Frontal cortex (tissue), 4 donors: Measurements from ENCODE around the gene LRIG1. TPM values are rescaled to one million over a fixed set of nuclear protein-coding genes. Genes with fewer than 3 reads are reported as not detected.
A peak's percentile ranks its signal among the peaks of the same experiment; 100 is the strongest.

Source experiments
- DNase-seq, 2 donors: peaks; one replicate each; pipeline ENCODE4 v3.0.0; 2012; ENCODE audit warnings: low spot score in 2 of 2
- FAIRE-seq: peaks from 2 replicates; lab custom pipeline; 2012; peaks lifted over from hg19 to GRCh38; lab: Jason Lieb, UNC
- total RNA-seq: library from RNA; depleted of rRNA; stranded (reverse); fragments of >200 nt; gene quantifications from one replicate; pipeline ENCODE4 v1.2.3, GENCODE V29; 2014
- donor health status: control.
- donor health status: control.
- donor health status: control.

LRIG1 gene
- total RNA-seq, 1 donor from 2014 or later = 51.8 TPM

- DNase-seq (no peak), FAIRE-seq (no peak)
Observed at GRCh38 chr3:66395635-66396034, 105.2 kb downstream of the LRIG1 start.

- FAIRE-seq (no peak), DNase-seq (no peak)
Observed at GRCh38 chr3:66394753-66395249, 106.0 kb downstream of the LRIG1 start.

- DNase-seq (no peak), FAIRE-seq (no peak)
Observed at GRCh38 chr3:66394019-66394752, 106.6 kb downstream of the LRIG1 start.

DNA sequence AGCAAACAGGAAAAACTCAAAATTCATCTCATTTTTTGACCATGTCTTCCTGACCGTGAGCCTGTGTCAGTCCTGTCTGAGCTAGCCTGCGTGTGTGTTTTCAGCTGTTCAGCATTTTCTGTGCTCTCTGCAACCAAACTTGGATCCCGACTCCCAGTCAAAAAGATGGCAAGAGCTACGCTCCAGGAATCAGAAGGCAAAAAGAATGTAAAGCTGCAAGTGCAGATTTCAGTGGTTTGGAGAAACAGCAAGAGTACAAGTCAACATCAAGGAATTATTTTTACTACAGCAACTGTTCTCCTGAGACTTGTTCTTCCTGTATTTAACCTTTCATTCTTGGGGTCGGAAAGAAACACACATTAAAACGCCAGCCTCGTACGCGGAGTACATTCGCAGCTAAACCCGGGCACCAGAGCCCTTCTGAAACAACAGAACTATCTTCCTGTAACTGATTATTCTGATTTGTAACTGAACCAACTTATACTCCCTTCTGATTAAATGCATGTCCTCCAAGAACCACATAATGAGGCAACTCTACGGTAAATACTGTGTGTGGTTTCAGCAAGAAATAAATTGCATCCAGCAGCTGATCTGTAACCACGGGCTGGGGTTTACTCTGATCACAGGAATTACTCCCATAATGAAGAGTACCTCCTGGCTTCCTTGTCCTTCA is 107.4 kb downstream of the LRIG1 start:
- FAIRE-seq (no peak), DNase-seq (no peak)

GRCh38 chr3:66392966-66393332 is 107.9 kb downstream of the LRIG1 start:
- FAIRE-seq (no peak), DNase-seq (no peak)

- DNase-seq (no peak), FAIRE-seq (no peak)
Observed at GRCh38 chr3:66392512-66392911, 108.3 kb downstream of the LRIG1 start.

- DNase-seq (no peak), FAIRE-seq (peak; percentile 31)
Observed at GRCh38 chr3:66390013-66390412, 110.8 kb downstream of the LRIG1 start.

- DNase-seq = no peak
- FAIRE-seq = no peak
Observed at GRCh38 chr3:66386925-66387650, 113.7 kb downstream of the LRIG1 start.

- no peak for DNase-seq
- FAIRE-seq = no peak
Observed at GRCh38 chr3:66386011-66386924, 114.6 kb downstream of the LRIG1 start.

- DNase-seq (no peak), FAIRE-seq (no peak)
Observed at GRCh38 chr3:66385066-66385465, 115.8 kb downstream of the LRIG1 start.

DNA sequence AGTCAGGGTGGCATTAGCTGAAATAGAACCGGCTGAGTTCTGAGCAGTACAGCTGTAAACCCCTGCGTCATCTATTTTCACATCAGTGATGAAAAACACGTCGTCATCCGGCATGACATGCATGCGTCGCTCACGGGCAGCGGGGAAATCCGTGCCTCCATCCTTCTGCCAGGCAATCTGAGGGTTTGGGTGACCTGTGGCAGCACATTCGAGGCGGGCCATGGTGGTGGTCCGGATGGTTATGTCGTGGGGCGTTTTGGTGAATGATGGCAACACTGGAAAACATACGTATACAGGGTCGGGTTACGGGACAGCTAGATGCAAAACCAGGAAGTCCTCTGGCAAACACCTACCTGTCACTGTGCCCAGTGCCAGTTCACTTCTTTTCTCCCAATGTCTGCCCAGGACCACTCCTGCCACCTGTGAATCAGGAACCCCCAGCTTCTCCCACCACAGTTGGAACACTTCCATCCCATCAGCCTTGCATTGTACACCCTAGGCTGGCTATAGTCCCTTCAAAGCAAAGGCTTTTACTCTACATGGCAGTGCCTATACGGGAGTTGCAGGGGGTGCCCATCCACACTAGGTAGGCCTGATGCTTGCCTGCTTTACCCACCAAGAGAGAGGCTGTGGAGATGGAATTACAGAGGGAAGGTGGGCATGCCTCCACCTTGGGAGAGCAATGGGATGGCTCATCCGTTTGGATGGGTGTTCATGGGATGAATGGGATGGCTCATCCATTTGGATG is 116.7 kb downstream of the LRIG1 start:
- no peak for FAIRE-seq
- DNase-seq = no peak

DNA sequence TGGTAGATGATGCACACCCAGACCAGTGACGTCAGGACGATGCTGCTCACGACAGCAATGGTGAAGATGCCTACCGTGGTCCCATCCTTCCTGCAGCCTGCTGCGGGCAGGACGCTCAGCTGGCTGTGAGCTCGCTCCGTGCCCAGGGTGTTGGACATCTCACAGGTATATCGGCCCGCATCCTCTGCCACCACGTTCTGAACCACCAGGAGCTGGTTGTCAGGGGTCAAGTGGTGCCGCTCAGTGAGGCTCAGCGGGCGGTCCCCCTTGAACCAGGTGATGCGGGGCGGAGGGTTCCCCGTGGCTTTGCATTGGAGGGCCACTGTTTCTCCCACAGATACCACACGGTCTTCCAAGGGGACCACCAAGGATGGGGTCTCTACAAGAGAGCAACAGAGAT is 117.8 kb downstream of the LRIG1 start:
- DNase-seq = no peak
- no peak for FAIRE-seq

GRCh38 chr3:66382142-66382541 is 118.7 kb downstream of the LRIG1 start:
- FAIRE-seq = no peak
- DNase-seq = no peak

DNA sequence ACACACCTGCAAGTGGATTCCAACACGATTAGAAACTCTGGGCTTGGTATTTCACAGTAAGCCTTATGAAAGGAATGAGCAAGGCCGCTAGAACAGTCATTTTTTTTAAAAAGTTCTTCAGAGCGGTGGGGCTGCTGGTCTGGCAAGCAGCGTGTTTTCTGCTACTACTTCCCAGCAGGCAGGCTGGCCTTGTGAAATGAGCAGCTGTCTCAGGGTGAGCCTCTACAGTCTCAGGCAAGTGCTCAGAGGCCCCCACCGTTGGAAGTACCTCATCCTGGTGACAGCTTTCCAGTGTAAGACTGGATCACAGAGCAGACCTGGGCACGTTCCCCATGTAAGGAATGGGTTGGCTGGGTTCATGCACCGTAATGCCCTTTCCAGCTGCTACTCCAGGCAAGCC is 119.2 kb downstream of the LRIG1 start:
- no peak for FAIRE-seq
- DNase-seq = no peak

DNA sequence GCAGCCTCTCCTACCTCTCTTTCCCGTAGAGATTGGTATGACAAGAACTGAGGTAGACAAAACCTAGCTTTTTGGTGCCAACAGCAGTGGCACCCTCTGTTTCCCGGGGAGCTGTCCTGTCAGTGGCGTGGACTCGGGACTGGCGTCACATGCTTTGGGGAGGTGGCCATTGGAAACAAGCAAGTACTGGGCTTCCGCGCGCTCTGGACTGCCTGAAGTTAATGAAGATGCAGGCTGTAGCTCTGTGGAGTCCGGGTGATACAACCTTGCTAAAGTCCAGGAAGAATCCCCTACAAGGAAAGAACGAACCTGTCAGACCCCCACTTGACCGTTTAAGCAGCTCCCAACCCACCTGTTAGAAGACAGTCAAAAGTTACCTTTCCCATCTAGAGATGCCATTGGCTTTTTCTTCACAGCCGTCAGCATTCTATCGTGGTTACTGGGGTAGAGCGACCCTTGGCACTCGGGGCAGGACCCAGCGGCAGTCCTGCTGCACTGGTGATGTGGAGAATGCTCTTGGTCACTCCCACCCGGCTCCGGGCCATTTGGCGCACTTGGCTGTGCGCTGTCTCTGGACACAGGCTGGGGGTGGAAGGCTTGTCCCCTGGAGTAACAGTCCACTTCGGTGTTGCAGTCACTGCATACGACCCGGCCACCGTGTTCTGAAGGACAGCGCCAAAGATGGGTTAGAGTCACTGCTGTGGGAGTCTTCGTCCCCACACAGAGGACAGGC is 120.5 kb downstream of the LRIG1 start:
- no peak for DNase-seq
- no peak for FAIRE-seq

GRCh38 chr3:66379565-66379964 is 121.3 kb downstream of the LRIG1 start:
- no peak for DNase-seq
- FAIRE-seq = no peak

DNA sequence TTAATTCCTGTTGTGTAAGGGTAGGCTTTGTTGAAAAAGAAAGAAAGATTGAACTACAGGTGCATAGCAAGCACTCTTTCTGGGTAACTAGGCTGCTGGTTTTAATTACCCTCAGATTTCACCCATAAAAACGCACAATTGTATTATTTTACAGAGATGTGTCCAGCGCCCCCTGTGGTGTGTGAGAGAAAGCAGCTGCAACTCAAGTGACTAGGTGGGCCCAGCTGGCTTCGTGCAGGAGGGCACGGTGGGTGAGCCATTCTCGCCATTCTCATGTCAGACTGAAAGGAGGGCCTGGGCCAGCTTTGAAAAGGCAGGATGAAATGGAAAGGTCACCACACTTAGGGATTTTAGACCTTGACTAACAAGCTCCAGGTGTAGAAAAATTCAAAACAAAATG is 122.6 kb downstream of the LRIG1 start:
- FAIRE-seq = no peak
- DNase-seq = no peak

GRCh38 chr3:66377800-66378199 is 123.0 kb downstream of the LRIG1 start:
- no peak for FAIRE-seq

DNA sequence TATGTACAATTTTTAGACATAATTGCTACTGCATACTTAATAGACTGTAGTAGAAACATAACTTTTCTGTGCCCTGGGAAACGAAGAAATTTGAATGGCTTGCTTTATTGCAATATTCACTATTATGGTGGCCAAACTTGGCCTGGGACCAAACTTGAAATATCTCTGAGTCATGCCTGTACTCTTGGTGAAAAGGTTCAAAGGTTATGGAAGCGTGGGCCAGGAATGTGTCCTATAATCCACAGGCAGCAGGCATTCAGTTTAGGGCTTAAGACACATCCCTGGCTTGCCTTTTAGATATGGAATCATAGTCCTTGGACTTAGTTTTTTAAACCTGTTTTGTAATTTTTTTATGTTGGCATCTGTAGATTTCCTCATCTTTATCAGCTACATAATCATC is 124.3 kb downstream of the LRIG1 start:
- DNase-seq (no peak), FAIRE-seq (no peak)

More at GRCh38 chr3:66377800-66378199, 123.0 kb downstream of the LRIG1 start:
- no peak for DNase-seq
